Sigmoid colon (tissue), 7 donors: ENCODE results near the gene ARHGEF6. TPM values are rescaled to one million over a fixed set of nuclear protein-coding genes. Genes with fewer than 3 reads are reported as not detected.

Source experiments
- DNase-seq: peaks from one replicate; pipeline ENCODE4 v3.0.0-alpha.2; 2019
- H3K27ac ChIP-seq, 4 donors: fragments of 200-600 bp; sonication (generic); one replicate each; pipeline ENCODE4 v1.5.1; 2016 to 2019; ENCODE audit warnings: mild to moderate bottlenecking in 1 of 4
- H3K27me3 ChIP-seq, 3 donors: fragments of 200-600 bp; sonication (generic); one replicate each; pipeline ENCODE4 v1.5.1; 2019; ENCODE audit warnings: mild to moderate bottlenecking in 1 of 3
- H3K36me3 ChIP-seq, 4 donors: fragments of 200-600 bp; sonication (generic); one replicate each; pipeline ENCODE4 v1.5.1; 2016 to 2019
- H3K4me1 ChIP-seq, 4 donors: fragments of 200-600 bp; sonication (generic); one replicate each; pipeline ENCODE4 v1.5.1; 2017 to 2019
- H3K4me3 ChIP-seq, 4 donors: fragments of 200-600 bp; sonication (generic); one replicate each; pipeline ENCODE4 v1.5.1; 2017 to 2019; ENCODE audit warnings: mild to moderate bottlenecking in 2 of 4, moderate library complexity in 1 of 4
- H3K9me3 ChIP-seq, 4 donors: fragments of 200-600 bp in 3 of 4; sonication (generic) in 3 of 4; one replicate each; pipeline versions ENCODE4 v1.5.1 to v1.6.1; 2013 to 2019
- CTCF ChIP-seq, 4 experiments: fragments of 450-650 bp in 3 of 4; fragments of 200-600 bp in 1 of 4; IDR thresholded peaks; one replicate each; pipeline ENCODE4 v1.5.1; 2016 to 2019; ENCODE audit warnings: antibody characterized with exemption in 4 of 4, mild to moderate bottlenecking in 3 of 4, moderate library complexity in 2 of 4
- EP300 ChIP-seq, 4 donors: sonication (generic); formaldehyde crosslinking; IDR thresholded peaks; one replicate each; pipeline ENCODE4 v1.6.1; 2017; ENCODE audit warnings: antibody characterized with exemption in 4 of 4
- POLR2A ChIP-seq, 2 donors: fragments of 450-650 bp; IDR thresholded peaks; one replicate each; pipeline ENCODE4 v1.6.1; 2016; ENCODE audit warnings: antibody characterized with exemption in 2 of 2, mild to moderate bottlenecking in 2 of 2, moderate library complexity in 2 of 2
- POLR2AphosphoS5 ChIP-seq, 4 donors: sonication (generic); formaldehyde crosslinking; IDR thresholded peaks; one replicate each; pipeline ENCODE4 v1.6.1; 2017; ENCODE audit warnings: antibody characterized with exemption in 4 of 4
- WGBS, 2 donors: extraction: QIAGEN DNeasy Blood & Tissue Kit; methylation state at CpG; one replicate each; pipeline ENCODE4 v1.1.7; 2013; 5-methylcytosine and 5-hydroxymethylcytosine counted together
- intact Hi-C: fragments of 100-400 bp; cut with DNase I; formaldehyde crosslinking; loops from one replicate; pipeline ENCODE4 v1.15.1; 2023
- polyA plus RNA-seq, 3 donors: library from polyadenylated mRNA; stranded (reverse); fragments of 200-250 nt; gene quantifications; one replicate each; pipeline ENCODE4 v1.2.3, GENCODE V29; 2013
- total RNA-seq, 4 donors: library from RNA; depleted of rRNA; stranded (reverse); fragments of >200 nt; gene quantifications; one replicate each; pipeline ENCODE4 v1.1.0, GENCODE V29; 2016
- donor health status: healthy with polysubstance abuse.
- donor health status: Bipolar disorder and iron deficiency.
- donor health status: healthy.

ARHGEF6 gene
- total and polyA plus RNA-seq, 7 donors = 2.1 to 26.3 (median 16.1) TPM

GRCh38 chrX:136754651-136755050 lies 26.1 kb downstream of the ARHGEF6 start:
- Histone ChIP-seq H3K27ac (no peak overlapping the region), H3K4me1 (no peaks in the 10 kb centered on the region), H3K27me3 (no peaks in the 10 kb centered on the region), H3K36me3 (no peaks in the 10 kb centered on the region), H3K9me3 (no peaks in the 10 kb centered on the region), H3K4me3 (no peak overlapping the region)
- DNase-seq = peak; percentile 64
- WGBS, 2 donors = 61 to 82% methylated on average over 3 of the region's 3 CpGs
- intact Hi-C loops = no loop called here
- TF ChIP-seq CTCF (IDR thresholded peaks at IDR 0.05) = no peak
- no peak for TF ChIP-seq EP300 (IDR thresholded peaks at IDR 0.05)
- no peak for TF ChIP-seq POLR2AphosphoS5 (IDR thresholded peaks at IDR 0.05)
- no peak for TF ChIP-seq POLR2A (IDR thresholded peaks at IDR 0.05)

- H3K4me1 ChIP-seq = no peaks in the 10 kb centered on the region
- H3K27ac ChIP-seq = no peak overlapping the region
- 66 to 78% methylated on average over 2 of the region's 2 CpGs for WGBS, 2 donors
- DNase-seq = no peak
- H3K4me3 ChIP-seq = no peak overlapping the region
- no peaks in the 10 kb centered on the region for H3K9me3 ChIP-seq
- intact Hi-C loops = no loop called here
- no peaks in the 10 kb centered on the region for H3K27me3 ChIP-seq
- no peaks in the 10 kb centered on the region for H3K36me3 ChIP-seq
- TF ChIP-seq POLR2AphosphoS5 (IDR thresholded peaks at IDR 0.05) (no peak), POLR2A (IDR thresholded peaks at IDR 0.05) (no peak), CTCF (IDR thresholded peaks at IDR 0.05) (no peak), EP300 (IDR thresholded peaks at IDR 0.05) (no peak)
Measured at GRCh38 chrX:136752796-136753195, 27.9 kb downstream of the ARHGEF6 start.

- Histone ChIP-seq H3K4me3 (no peak overlapping the region), H3K9me3 (no peaks in the 10 kb centered on the region), H3K4me1 (no peaks in the 10 kb centered on the region), H3K27ac (no peak overlapping the region), H3K36me3 (no peaks in the 10 kb centered on the region), H3K27me3 (no peaks in the 10 kb centered on the region)
- 93 to 94% methylated on average over 4 of the region's 4 CpGs for WGBS, 2 donors
- intact Hi-C loops = no loop called here
- no peak for DNase-seq
- TF ChIP-seq CTCF (IDR thresholded peaks at IDR 0.05) (no peak), POLR2A (IDR thresholded peaks at IDR 0.05) (no peak), EP300 (IDR thresholded peaks at IDR 0.05) (no peak), POLR2AphosphoS5 (IDR thresholded peaks at IDR 0.05) (no peak)
Measured at GRCh38 chrX:136752346-136752745, 28.4 kb downstream of the ARHGEF6 start.

- H3K27ac ChIP-seq = no peak overlapping the region
- intact Hi-C loops = no loop called here
- H3K27me3 ChIP-seq = no peaks in the 10 kb centered on the region
- no peaks in the 10 kb centered on the region for H3K36me3 ChIP-seq
- H3K9me3 ChIP-seq = no peaks in the 10 kb centered on the region
- DNase-seq = no peak
- WGBS, 2 donors = 51 to 70% methylated on average over 2 of the region's 2 CpGs
- peaks cover 0 to 3% (median 0%) of the 10 kb centered on the region in 4 donors for H3K4me1 ChIP-seq
- H3K4me3 ChIP-seq = no peak overlapping the region
- TF ChIP-seq POLR2AphosphoS5 (IDR thresholded peaks at IDR 0.05) (no peak), POLR2A (IDR thresholded peaks at IDR 0.05) (no peak)
Measured at GRCh38 chrX:136750364-136750763, 30.4 kb downstream of the ARHGEF6 start.

- peaks cover 0 to 3% (median 0%) of the 10 kb centered on the region in 4 donors for H3K4me1 ChIP-seq
- TF ChIP-seq EP300 (IDR thresholded peaks at IDR 0.05) (no peak), CTCF (IDR thresholded peaks at IDR 0.05) (no peak), POLR2AphosphoS5 (IDR thresholded peaks at IDR 0.05) (no peak), POLR2A (IDR thresholded peaks at IDR 0.05) (no peak)
- WGBS, 2 donors = 52 to 66% methylated on average over 8 of the region's 8 CpGs
- intact Hi-C loops = no loop called here
- no peaks in the 10 kb centered on the region for H3K27me3 ChIP-seq
- H3K27ac ChIP-seq = no peak overlapping the region
- no peaks in the 10 kb centered on the region for H3K36me3 ChIP-seq
- no peaks in the 10 kb centered on the region for H3K9me3 ChIP-seq
- H3K4me3 ChIP-seq = no peak overlapping the region
- no peak for DNase-seq
Measured at GRCh38 chrX:136747003-136747986, 33.4 kb downstream of the ARHGEF6 start.
